ENCODE measurements around the gene FRAS1. TPM values are rescaled to one million over a fixed set of nuclear protein-coding genes. Genes with fewer than 3 reads are reported as not detected.

Gene FRAS1
- total and polyA plus RNA-seq, 2 of the 8 experiments (the other 6 are each of a cell fraction or from before 2014, with no cell fraction given) = 38.5 to 109 TPM

GRCh38 chr4:78592088-78592783 lies 535.1 kb downstream of the FRAS1 start:
- H2BK12ac ChIP-seq (ENCODE audit: low read depth, low read length) = no peak overlapping the region
- H3K4me3 ChIP-seq (ENCODE audit: extremely low read depth in 1 of 4, insufficient read depth in 2 of 4, low read depth in 3 of 4, low read length in 4 of 4) = no peak overlapping the region
- H3K4ac ChIP-seq (replicated peaks; ENCODE audit: insufficient read length, low read depth, low read length) = no peak overlapping the region
- no peak overlapping the region for H2BK5ac ChIP-seq (ENCODE audit: low read depth, low read length)
- ChIA-PET POLR2A (ENCODE audit: partially characterized antibody) (no interaction called here), CTCF (ENCODE audit: partially characterized antibody) (interaction anchor here (0.7 to 5.7 kb wide), 31 partner anchors 9 to 720 kb away, joined by 3 to 37 read pairs (median 4); no protein-coding TSS in a partner anchor)
- WGBS, 2 experiments (ENCODE audit: extremely low coverage in 1 of 2, insufficient coverage in 1 of 2, insufficient read length in 1 of 2, insufficient replicate concordance in 2 of 2, low coverage in 1 of 2, low lambda C conversion rate in 2 of 2, missing lambda C conversion rate in 1 of 2) = 77% methylated on average over 3 of the region's 3 CpGs; no CpG with 5 or more reads in 1 of the 2 experiments
- no peaks in the 10 kb centered on the region for H4K20me1 ChIP-seq (replicated peaks in 1 of 2; ENCODE audit: control insufficient read depth in 1 of 2, insufficient read depth in 2 of 2, low read length in 2 of 2)
- no peak overlapping the region for H2AK5ac ChIP-seq (ENCODE audit: low read depth, low read length)
- no peak overlapping the region for H2AFZ ChIP-seq (ENCODE audit: low read length)
- no peak overlapping the region for H3K4me2 ChIP-seq (ENCODE audit: insufficient read depth in 1 of 2, low read depth in 2 of 2, low read length in 2 of 2)
- H4K5ac ChIP-seq (ENCODE audit: insufficient read length, low read depth, low read length) = no peak overlapping the region
- no peak overlapping the region for H3K23ac ChIP-seq (ENCODE audit: insufficient read length)
- H4K8ac ChIP-seq (ENCODE audit: extremely low read depth, insufficient read depth, low read length) = no peak overlapping the region
- H3K9me3 ChIP-seq (ENCODE audit: insufficient read depth in 2 of 2, low read depth in 1 of 2, low read length in 1 of 2) = no peaks in the 10 kb centered on the region
- H2BK120ac ChIP-seq (replicated peaks; ENCODE audit: low read depth, low read length) = no peak overlapping the region
- no peaks in the 10 kb centered on the region for H3K79me1 ChIP-seq (ENCODE audit: low read depth, low read length)
- H4K91ac ChIP-seq (replicated peaks; ENCODE audit: insufficient read length, low read length) = no peak overlapping the region
- H2BK20ac ChIP-seq (ENCODE audit: low read length) = no peak overlapping the region
- DNase-seq (ENCODE audit: low read depth in 1 of 2, low spot score in 2 of 2) = no peak
- no peak overlapping the region for H3K18ac ChIP-seq (ENCODE audit: extremely low read depth, low read length)
- FAIRE-seq = peak; percentile 55
- H3K79me2 ChIP-seq (ENCODE audit: control insufficient read depth in 1 of 2, insufficient read depth in 2 of 2, low read length in 2 of 2) = no peaks in the 10 kb centered on the region
- H3K27ac ChIP-seq (ENCODE audit: low read depth, low read length) = no peak overlapping the region
- H2BK15ac ChIP-seq (ENCODE audit: low read length) = no peak overlapping the region
- H3K14ac ChIP-seq (ENCODE audit: insufficient read length) = no peak overlapping the region
- H3K27me3 ChIP-seq (replicated peaks in 1 of 4; ENCODE audit: control insufficient read depth in 3 of 4, extremely low read depth in 1 of 4, insufficient read depth in 3 of 4, low read length in 3 of 4) = no peaks in the 10 kb centered on the region
- H3K23me2 ChIP-seq (ENCODE audit: low read depth, low read length) = no peaks in the 10 kb centered on the region
- peaks cover 0 to 4% (median 0%) of the 10 kb centered on the region in 4 experiments; a peak in 1 of 7 replicates for H3K4me1 ChIP-seq (replicated peaks in 1 of 4; ENCODE audit: control insufficient read depth in 3 of 4, insufficient read depth in 4 of 4, low read length in 3 of 4)
- no peaks in the 10 kb centered on the region for H3K36me3 ChIP-seq (ENCODE audit: control insufficient read depth in 2 of 4, insufficient read depth in 4 of 4, low read length in 3 of 4)
- H3K56ac ChIP-seq (replicated peaks; ENCODE audit: insufficient read length, low read depth, low read length) = no peak overlapping the region
- H3K9ac ChIP-seq (replicated peaks in 1 of 4; ENCODE audit: extremely low read depth in 1 of 4, low read depth in 3 of 4, low read length in 3 of 4) = no peak overlapping the region
- TF ChIP-seq SIX5 (IDR thresholded peaks at IDR 0.05; ENCODE audit: low read depth, low read length) (no peak), TCF12 (IDR thresholded peaks at IDR 0.05; ENCODE audit: low read depth, low read length) (no peak), HDAC2 (IDR thresholded peaks at IDR 0.05; ENCODE audit: borderline replicate concordance in 1 of 2, low read depth in 2 of 2, low read length in 2 of 2) (no peak), CBX8 (IDR thresholded peaks at IDR 0.05; ENCODE audit: borderline replicate concordance, low read depth, low read length) (no peak), CTCF (IDR thresholded peaks at IDR 0.05; ENCODE audit: control extremely low read depth in 1 of 3, insufficient read depth in 1 of 3, low read depth in 1 of 3, low read length in 3 of 3) (peak in 2 of 3 experiments; percentile 65 to 75; a peak in 3 of 4 replicates), CREB1 (IDR thresholded peaks at IDR 0.05) (no peak), ATF3 (IDR thresholded peaks at IDR 0.05; ENCODE audit: insufficient read depth, low read depth, low read length) (no peak), TBP (IDR thresholded peaks at IDR 0.05; ENCODE audit: low read depth, low read length) (no peak), BCL11A (IDR thresholded peaks at IDR 0.05; ENCODE audit: low read depth in 2 of 2, low read length in 2 of 2) (no peak), SRF (IDR thresholded peaks at IDR 0.05; ENCODE audit: low read depth, low read length) (no peak)

Data from H1 (cell line).